ENCODE results near the gene HIVEP2.

HIVEP2 gene

DNA sequence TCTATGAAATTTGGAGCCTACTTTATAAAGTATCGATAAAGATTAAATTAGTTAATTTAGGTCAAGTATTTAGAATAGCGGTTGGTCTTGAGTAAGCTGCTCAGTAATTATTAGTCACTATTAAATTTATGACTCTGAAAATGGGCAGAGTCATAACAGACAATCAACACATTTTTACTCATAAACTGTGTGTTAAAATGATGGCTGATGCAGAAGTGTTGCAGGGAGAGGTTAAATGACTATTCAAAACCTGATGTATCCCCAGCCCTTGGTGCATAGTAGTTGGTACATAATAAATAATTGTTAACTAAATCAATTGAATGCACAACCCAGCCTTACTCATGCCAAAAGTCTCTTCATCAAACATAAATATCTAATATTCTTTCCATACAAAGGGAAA is 30.6 kb downstream of the HIVEP2 start:
- DNase-seq (ENCODE audit: low read depth in 1 of 2, low spot score in 1 of 2) = no peak
- Histone ChIP-seq H3K27ac (replicated peaks) (no peak overlapping the region), H3K4me3 (replicated peaks; ENCODE audit: insufficient read depth, low read length) (no peak overlapping the region), H3K27me3 (ENCODE audit: insufficient read depth, poor library complexity, severe bottlenecking) (no peaks in the 10 kb centered on the region)
- TF ChIP-seq SPI1 (IDR thresholded peaks at IDR 0.05; ENCODE audit: borderline replicate concordance, low read depth) = no peak
- TF ChIP-seq POLR2AphosphoS5 (IDR thresholded peaks at IDR 0.05; ENCODE audit: low read depth) = no peak
- TF ChIP-seq, protein P1, sequence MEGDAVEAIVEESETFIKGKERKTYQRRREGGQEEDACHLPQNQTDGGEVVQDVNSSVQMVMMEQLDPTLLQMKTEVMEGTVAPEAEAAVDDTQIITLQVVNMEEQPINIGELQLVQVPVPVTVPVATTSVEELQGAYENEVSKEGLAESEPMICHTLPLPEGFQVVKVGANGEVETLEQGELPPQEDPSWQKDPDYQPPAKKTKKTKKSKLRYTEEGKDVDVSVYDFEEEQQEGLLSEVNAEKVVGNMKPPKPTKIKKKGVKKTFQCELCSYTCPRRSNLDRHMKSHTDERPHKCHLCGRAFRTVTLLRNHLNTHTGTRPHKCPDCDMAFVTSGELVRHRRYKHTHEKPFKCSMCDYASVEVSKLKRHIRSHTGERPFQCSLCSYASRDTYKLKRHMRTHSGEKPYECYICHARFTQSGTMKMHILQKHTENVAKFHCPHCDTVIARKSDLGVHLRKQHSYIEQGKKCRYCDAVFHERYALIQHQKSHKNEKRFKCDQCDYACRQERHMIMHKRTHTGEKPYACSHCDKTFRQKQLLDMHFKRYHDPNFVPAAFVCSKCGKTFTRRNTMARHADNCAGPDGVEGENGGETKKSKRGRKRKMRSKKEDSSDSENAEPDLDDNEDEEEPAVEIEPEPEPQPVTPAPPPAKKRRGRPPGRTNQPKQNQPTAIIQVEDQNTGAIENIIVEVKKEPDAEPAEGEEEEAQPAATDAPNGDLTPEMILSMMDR (IDR thresholded peaks at IDR 0.05; ENCODE audit: insufficient read depth, low read length) = no peak
- TF ChIP-seq, protein P2, sequence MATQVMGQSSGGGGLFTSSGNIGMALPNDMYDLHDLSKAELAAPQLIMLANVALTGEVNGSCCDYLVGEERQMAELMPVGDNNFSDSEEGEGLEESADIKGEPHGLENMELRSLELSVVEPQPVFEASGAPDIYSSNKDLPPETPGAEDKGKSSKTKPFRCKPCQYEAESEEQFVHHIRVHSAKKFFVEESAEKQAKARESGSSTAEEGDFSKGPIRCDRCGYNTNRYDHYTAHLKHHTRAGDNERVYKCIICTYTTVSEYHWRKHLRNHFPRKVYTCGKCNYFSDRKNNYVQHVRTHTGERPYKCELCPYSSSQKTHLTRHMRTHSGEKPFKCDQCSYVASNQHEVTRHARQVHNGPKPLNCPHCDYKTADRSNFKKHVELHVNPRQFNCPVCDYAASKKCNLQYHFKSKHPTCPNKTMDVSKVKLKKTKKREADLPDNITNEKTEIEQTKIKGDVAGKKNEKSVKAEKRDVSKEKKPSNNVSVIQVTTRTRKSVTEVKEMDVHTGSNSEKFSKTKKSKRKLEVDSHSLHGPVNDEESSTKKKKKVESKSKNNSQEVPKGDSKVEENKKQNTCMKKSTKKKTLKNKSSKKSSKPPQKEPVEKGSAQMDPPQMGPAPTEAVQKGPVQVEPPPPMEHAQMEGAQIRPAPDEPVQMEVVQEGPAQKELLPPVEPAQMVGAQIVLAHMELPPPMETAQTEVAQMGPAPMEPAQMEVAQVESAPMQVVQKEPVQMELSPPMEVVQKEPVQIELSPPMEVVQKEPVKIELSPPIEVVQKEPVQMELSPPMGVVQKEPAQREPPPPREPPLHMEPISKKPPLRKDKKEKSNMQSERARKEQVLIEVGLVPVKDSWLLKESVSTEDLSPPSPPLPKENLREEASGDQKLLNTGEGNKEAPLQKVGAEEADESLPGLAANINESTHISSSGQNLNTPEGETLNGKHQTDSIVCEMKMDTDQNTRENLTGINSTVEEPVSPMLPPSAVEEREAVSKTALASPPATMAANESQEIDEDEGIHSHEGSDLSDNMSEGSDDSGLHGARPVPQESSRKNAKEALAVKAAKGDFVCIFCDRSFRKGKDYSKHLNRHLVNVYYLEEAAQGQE (IDR thresholded peaks at IDR 0.05; ENCODE audit: insufficient replicate concordance, low read depth) = no peak
- TF ChIP-seq GABPA (IDR thresholded peaks at IDR 0.05; ENCODE audit: low read depth) = no peak

DNA sequence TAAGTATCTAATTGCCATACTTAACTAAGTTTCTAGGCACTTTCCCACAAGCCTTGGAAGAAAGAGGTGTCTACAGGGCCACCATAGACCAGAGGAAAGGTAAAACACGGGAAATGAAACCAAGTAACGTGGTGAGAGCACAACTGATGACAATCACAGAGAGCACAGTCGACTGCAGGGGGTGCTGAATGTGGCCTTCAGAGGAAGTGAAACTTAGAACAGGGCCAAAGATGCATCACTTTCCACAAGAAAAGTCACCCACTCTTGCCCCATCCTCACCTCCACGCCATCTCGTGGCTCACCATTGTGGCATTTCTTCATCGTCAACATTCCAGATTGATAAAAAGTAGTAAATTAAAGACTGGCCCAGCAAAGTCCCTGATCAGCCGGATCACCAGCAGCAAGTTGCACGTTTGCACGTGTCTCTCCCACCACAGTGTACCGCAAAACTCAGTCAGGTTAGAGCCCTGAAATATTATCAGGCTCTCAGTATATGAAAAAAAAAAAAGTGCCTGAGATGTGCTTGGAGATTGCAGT is 31.4 kb downstream of the HIVEP2 start:
- Histone ChIP-seq H3K27me3 (ENCODE audit: insufficient read depth, poor library complexity, severe bottlenecking) (no peaks in the 10 kb centered on the region), H3K27ac (replicated peaks) (no peak overlapping the region), H3K4me3 (replicated peaks; ENCODE audit: insufficient read depth, low read length) (no peak overlapping the region)
- DNase-seq (ENCODE audit: low read depth in 1 of 2, low spot score in 1 of 2) = peak in 1 of 2 experiments; percentile 35
- TF ChIP-seq, protein P1 (IDR thresholded peaks at IDR 0.05; ENCODE audit: insufficient read depth, low read length) = no peak
- TF ChIP-seq GABPA (IDR thresholded peaks at IDR 0.05; ENCODE audit: low read depth) = no peak
- TF ChIP-seq POLR2AphosphoS5 (IDR thresholded peaks at IDR 0.05; ENCODE audit: low read depth) = no peak
- TF ChIP-seq SPI1 (IDR thresholded peaks at IDR 0.05; ENCODE audit: borderline replicate concordance, low read depth) = no peak
- TF ChIP-seq, protein P2 (IDR thresholded peaks at IDR 0.05; ENCODE audit: insufficient replicate concordance, low read depth) = no peak

DNA sequence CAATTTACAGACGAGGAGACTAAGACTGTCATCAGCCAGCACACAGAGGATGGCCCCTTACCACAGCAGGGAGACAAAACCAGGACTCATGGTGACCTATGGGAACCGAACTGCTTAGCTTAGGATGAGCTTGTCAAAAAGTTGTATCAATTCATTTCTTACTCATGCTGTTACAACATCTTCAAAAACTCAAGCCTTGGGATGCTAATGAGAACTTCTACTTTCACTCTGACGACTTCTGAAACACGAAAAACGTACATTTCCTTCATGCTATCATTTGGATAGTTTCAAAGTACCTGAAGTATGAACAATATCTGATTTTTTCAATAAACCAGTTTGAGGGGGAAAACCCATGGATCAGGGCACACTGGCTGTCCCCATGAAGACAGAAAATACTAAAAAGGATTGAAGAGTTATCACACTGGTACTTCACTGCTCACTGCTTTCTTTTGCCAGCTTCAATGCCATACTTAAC is 31.9 kb downstream of the HIVEP2 start:
- TF ChIP-seq POLR2AphosphoS5 (IDR thresholded peaks at IDR 0.05; ENCODE audit: low read depth) (no peak), GABPA (IDR thresholded peaks at IDR 0.05; ENCODE audit: low read depth) (no peak), SPI1 (IDR thresholded peaks at IDR 0.05; ENCODE audit: borderline replicate concordance, low read depth) (no peak)
- TF ChIP-seq, protein P1 (IDR thresholded peaks at IDR 0.05; ENCODE audit: insufficient read depth, low read length) = no peak
- TF ChIP-seq, protein P2 (IDR thresholded peaks at IDR 0.05; ENCODE audit: insufficient replicate concordance, low read depth) = no peak
- Histone ChIP-seq H3K4me3 (replicated peaks; ENCODE audit: insufficient read depth, low read length) (no peak overlapping the region), H3K27ac (replicated peaks) (no peak overlapping the region), H3K27me3 (ENCODE audit: insufficient read depth, poor library complexity, severe bottlenecking) (no peaks in the 10 kb centered on the region)
- peak in 1 of 2 experiments; percentile 12 for DNase-seq (ENCODE audit: low read depth in 1 of 2, low spot score in 1 of 2)

All from HL-60 (cell line).